HCT116 (cell line): ENCODE measurements around the gene EYA4. TPM values are rescaled to one million over a fixed set of nuclear protein-coding genes. Genes with fewer than 3 reads are reported as not detected.
A peak's percentile ranks its signal among the peaks of the same experiment; 100 is the strongest.

Experiments used
- ATAC-seq: fragments of 200-7000 bp; cut with Tn5 transposase; 2 replicates; pipeline ENCODE4 v1.9.1; 2020; ENCODE audit warnings: mild to moderate bottlenecking, moderate library complexity
- BruUV-seq: library from RNA; stranded (reverse); fragments of 400-500 nt; replicated peaks from 2 replicates; lab custom pipeline; 2021; lab: Mats Ljungman, UMichigan
- CTCF ChIA-PET: fragments of 300-600 bp; sonication (Branson Sonifier 250); formaldehyde crosslinking; loops from one replicate; lab custom pipeline; 2021; ENCODE audit warnings: antibody characterized with exemption; lab: Charles Lee
- POLR2A ChIA-PET: fragments of 300-600, 350-600 bp; sonication (Branson Sonifier 250); formaldehyde crosslinking; loops from one replicate; lab custom pipeline; 2021; ENCODE audit warnings: antibody characterized with exemption; lab: Charles Lee
- RAD21 ChIA-PET, 2 experiments: fragments of 300-600 bp; sonication (Branson Sonifier 250); formaldehyde crosslinking; loops; one replicate each; lab custom pipeline; 2023; ENCODE audit warnings: low total read pairs in 2 of 2; ENCODE audit not compliant: uncharacterized antibody in 2 of 2, unreplicated experiment in 2 of 2, low non-redundant PET in 1 of 2; lab: Charles Lee
- DNase-seq: peaks from one replicate; pipeline ENCODE4 v3.0.0-alpha.2; 2010; ENCODE audit warnings: low read depth, low spot score
- H2AFZ ChIP-seq: fragments of 200-600 bp; shearing (Covaris generic), sonication (generic); 2 replicates; pipeline ENCODE4 v1.6.1; 2017; ENCODE audit warnings: low read depth, mixed run types, mixed read lengths, antibody characterized with exemption, low read length; ENCODE audit not compliant: poor library complexity, severe bottlenecking
- H3K27ac ChIP-seq: 2 replicates; pipeline ENCODE4 v1.5.1; 2012; ENCODE audit warnings: low read depth, low read length
- H3K27me3 ChIP-seq: fragments of 200-600 bp; sonication (generic); 2 replicates; pipeline ENCODE4 v1.6.1; 2016; ENCODE audit warnings: mixed run types, low read length, mixed read lengths; ENCODE audit not compliant: insufficient read depth
- H3K36me3 ChIP-seq, 2 experiments: fragments of 200-500 bp in 1 of 2; fragments of 200-600 bp in 1 of 2; sonication (Bioruptor generic) in 1 of 2; sonication (generic) in 1 of 2; 2 replicates each; pipeline versions ENCODE4 v1.5.1 to v1.6.1; 2014 to 2016; ENCODE audit warnings: low read length in 2 of 2, inconsistent platforms in 1 of 2, mixed read lengths in 1 of 2, mixed run types in 1 of 2; ENCODE audit not compliant: insufficient read depth in 2 of 2, control insufficient read depth in 1 of 2
- H3K4me1 ChIP-seq, 2 experiments: fragments of 200-600 bp in 1 of 2; sonication (generic) in 1 of 2; 2 replicates each; pipeline versions ENCODE4 v1.5.1 to v1.6.1; 2012 to 2017; ENCODE audit warnings: low read length in 2 of 2, inconsistent platforms in 1 of 2, mild to moderate bottlenecking in 1 of 2, mixed read lengths in 1 of 2, mixed run types in 1 of 2, moderate library complexity in 1 of 2; ENCODE audit not compliant: insufficient read depth in 2 of 2, control insufficient read depth in 1 of 2
- H3K4me2 ChIP-seq: fragments of 200-600 bp; sonication (generic); 2 replicates; pipeline ENCODE4 v1.6.1; 2017; ENCODE audit warnings: mixed run types, low read length, mixed read lengths
- H3K4me3 ChIP-seq, 2 experiments: fragments of 200-600 bp in 1 of 2; sonication (generic) in 1 of 2; replicated peaks in 1 of 2; 2 replicates each; pipeline ENCODE4 v1.5.1; 2011 to 2016; ENCODE audit warnings: low read length in 2 of 2, control low read depth in 1 of 2, low read depth in 1 of 2, mild to moderate bottlenecking in 1 of 2, mixed read lengths in 1 of 2, mixed run types in 1 of 2
- H3K79me2 ChIP-seq: fragments of 200-600 bp; sonication (generic); 2 replicates; pipeline ENCODE4 v1.6.1; 2017; ENCODE audit warnings: mild to moderate bottlenecking, mixed run types, low read length, moderate library complexity, mixed read lengths; ENCODE audit not compliant: insufficient read depth
- H3K9ac ChIP-seq: fragments of 200-600 bp; sonication (generic); 2 replicates; pipeline ENCODE4 v1.6.1; 2016; ENCODE audit warnings: low read length, mixed read lengths
- H3K9me2 ChIP-seq: fragments of 200-600 bp; sonication (generic), shearing (Covaris generic); 2 replicates; pipeline ENCODE4 v1.6.1; 2017; ENCODE audit warnings: mixed run types, mild to moderate bottlenecking, moderate library complexity; ENCODE audit not compliant: insufficient read depth
- H3K9me3 ChIP-seq, 2 experiments: fragments of 200-500 bp in 1 of 2; fragments of 200-600 bp in 1 of 2; sonication (Bioruptor generic) in 1 of 2; sonication (generic) in 1 of 2; 2 replicates each; pipeline ENCODE4 v1.6.1; 2014 to 2017; ENCODE audit warnings: low read length in 2 of 2, mixed read lengths in 2 of 2, inconsistent platforms in 1 of 2, low read depth in 1 of 2, mild to moderate bottlenecking in 1 of 2, mixed run types in 1 of 2, moderate library complexity in 1 of 2; ENCODE audit not compliant: control insufficient read depth in 1 of 2, insufficient read depth in 1 of 2
- H4K20me1 ChIP-seq: fragments of 200-600 bp; sonication (generic), shearing (Covaris generic); 2 replicates; pipeline ENCODE4 v1.6.1; 2017; ENCODE audit warnings: mixed run types, mild to moderate bottlenecking, moderate library complexity; ENCODE audit not compliant: insufficient read depth
- ATF3 ChIP-seq: IDR thresholded peaks from 2 replicates; pipeline ENCODE4 v1.6.1; 2012
- CBX3 ChIP-seq: IDR thresholded peaks from 2 replicates; pipeline ENCODE4 v1.6.1; 2012; ENCODE audit warnings: low read depth
- CEBPB ChIP-seq: IDR thresholded peaks from 2 replicates; pipeline ENCODE4 v1.6.1; 2012; ENCODE audit warnings: low read depth
- CTCF ChIP-seq, 3 experiments: fragments of 200-600 bp in 1 of 3; sonication (generic) in 1 of 3; IDR thresholded peaks in 2 of 3; conservative IDR thresholded peaks in 1 of 3; 2 replicates each; pipeline ENCODE4 v1.5.1; 2012 to 2017; ENCODE audit warnings: low read depth in 2 of 3, low read length in 2 of 3, antibody characterized with exemption in 1 of 3, borderline replicate concordance in 1 of 3, control low read depth in 1 of 3, mild to moderate bottlenecking in 1 of 3, mixed read lengths in 1 of 3, mixed run types in 1 of 3, moderate library complexity in 1 of 3; ENCODE audit not compliant: insufficient read depth in 1 of 3
- EGR1 ChIP-seq: IDR thresholded peaks from 2 replicates; pipeline ENCODE4 v1.6.1; 2012; ENCODE audit warnings: low read depth
- EZH2phosphoT487 ChIP-seq: fragments of 200-600 bp; IDR thresholded peaks from 2 replicates; pipeline ENCODE4 v1.6.1; 2018; ENCODE audit warnings: antibody characterized with exemption, borderline replicate concordance
- FOSL1 ChIP-seq: IDR thresholded peaks from 2 replicates; pipeline ENCODE4 v1.6.1; 2012; ENCODE audit warnings: low read depth
- JUND ChIP-seq: IDR thresholded peaks from 2 replicates; pipeline ENCODE4 v1.6.1; 2012
- MAX ChIP-seq: IDR thresholded peaks from 2 replicates; pipeline ENCODE4 v1.6.1; 2012
- POLR2A ChIP-seq: IDR thresholded peaks from 2 replicates; pipeline ENCODE4 v1.7.0; 2011; ENCODE audit warnings: borderline replicate concordance; ENCODE audit not compliant: insufficient read depth, insufficient read length; ENCODE audit errors: extremely low read depth
- POLR2AphosphoS5 ChIP-seq: IDR thresholded peaks from 2 replicates; pipeline ENCODE4 v1.6.1; 2011; ENCODE audit warnings: mild to moderate bottlenecking, low read depth, low read length, moderate library complexity
- SIN3A ChIP-seq: IDR thresholded peaks from 2 replicates; pipeline ENCODE4 v1.6.1; 2012; ENCODE audit warnings: low read depth
- SP1 ChIP-seq: IDR thresholded peaks from 2 replicates; pipeline ENCODE4 v1.6.1; 2012; ENCODE audit warnings: low read depth
- SRF ChIP-seq: IDR thresholded peaks from 2 replicates; pipeline ENCODE4 v1.6.1; 2012; ENCODE audit warnings: low read depth
- TCF7L2 ChIP-seq: IDR thresholded peaks from 2 replicates; pipeline ENCODE4 v1.7.0; 2011; ENCODE audit warnings: borderline replicate concordance, inconsistent platforms; ENCODE audit not compliant: insufficient read depth, insufficient read length; ENCODE audit errors: extremely low read depth
- YY1 ChIP-seq: IDR thresholded peaks from 2 replicates; pipeline ENCODE4 v1.6.1; 2011; ENCODE audit warnings: low read length, low read depth, moderate library complexity, mild to moderate bottlenecking; ENCODE audit not compliant: insufficient replicate concordance; ENCODE audit errors: extremely low read depth
- ZFX ChIP-seq: fragments of 450-650 bp; IDR thresholded peaks from 2 replicates; pipeline ENCODE4 v1.6.1; 2017
- ZNF274 ChIP-seq: fragments of 200-500 bp; sonication (Bioruptor generic); IDR thresholded peaks from 2 replicates; pipeline ENCODE4 v1.6.1; 2014; ENCODE audit warnings: mild to moderate bottlenecking, low read depth, low read length, inconsistent platforms
- intact Hi-C: fragments of 100-400 bp; cut with micrococcal nuclease; formaldehyde crosslinking; loops from 2 replicates; pipeline ENCODE4 v1.10.0; 2022
- total RNA-seq: library from RNA; stranded (reverse); gene quantifications from one replicate; pipeline ENCODE4 v1.2.1, GENCODE V29; 2021; ENCODE audit not compliant: unreplicated experiment

EYA4 gene
- total RNA-seq, 1 experiment from 2014 or later: not detected

- CTCF ChIA-PET: no interaction called here
- intact Hi-C loops: no loop called here
- Histone ChIP-seq H2AFZ (peak overlapping the region; percentile 63), H3K79me2 (no peaks in the 10 kb centered on the region), H3K4me3 (no peak overlapping the region), H3K4me2 (no peak overlapping the region), H3K27me3 (no peaks in the 10 kb centered on the region), H3K4me1 (peaks cover 2 to 11% of the 10 kb centered on the region in 2 experiments; a peak in 1 of 4 replicates), H3K9ac (no peak overlapping the region), H3K9me2 (no peaks in the 10 kb centered on the region), H4K20me1 (no peaks in the 10 kb centered on the region), H3K36me3 (no peaks in the 10 kb centered on the region), H3K27ac (no peak overlapping the region), H3K9me3 (no peaks in the 10 kb centered on the region)
- no peak for ATAC-seq
- RAD21 ChIA-PET: no interaction called here
- POLR2A ChIA-PET: no interaction called here
- TF ChIP-seq POLR2A (no peak), ZFX (no peak), CBX3 (no peak), EZH2phosphoT487 (no peak), ATF3 (no peak)
- BruUV-seq: no TSS peak
- no peak for DNase-seq
Measured at GRCh38 chr6:133547136-133547535, 306.0 kb downstream of the EYA4 start.

GRCh38 chr6:133548423-133549159, 307.4 kb downstream of the EYA4 start:
- Histone ChIP-seq H3K36me3 (no peaks in the 10 kb centered on the region), H3K9ac (no peak overlapping the region), H3K9me3 (no peaks in the 10 kb centered on the region), H3K4me3 (no peak overlapping the region), H3K27me3 (no peaks in the 10 kb centered on the region), H3K4me1 (0 out of 4 replicates have a peak, but pooled peaks cover 0 to 3% of the 10 kb centered on the region in 2 experiments), H4K20me1 (no peaks in the 10 kb centered on the region), H3K27ac (no peak overlapping the region), H3K4me2 (no peak overlapping the region), H3K79me2 (no peaks in the 10 kb centered on the region), H2AFZ (no peak overlapping the region), H3K9me2 (no peaks in the 10 kb centered on the region)
- ChIA-PET RAD21 (no interaction called here), POLR2A (no interaction called here), CTCF (no interaction called here)
- intact Hi-C loops: no loop called here
- TF ChIP-seq FOSL1: no peak
- no peak for TF ChIP-seq SIN3A
- TF ChIP-seq EGR1: no peak
- TF ChIP-seq EZH2phosphoT487: no peak
- no peak for TF ChIP-seq ATF3
- no peak for TF ChIP-seq ZFX
- no peak for TF ChIP-seq JUND
- TF ChIP-seq CBX3: no peak
- TF ChIP-seq TCF7L2: no peak
- no peak for TF ChIP-seq MAX
- TF ChIP-seq SP1: no peak
- no peak for TF ChIP-seq CTCF (IDR thresholded peaks at IDR 0.05 in 2 of 3, conservative IDR thresholded peaks at IDR 0.05 in 1 of 3; ENCODE audit: borderline replicate concordance in 1 of 3, insufficient read depth in 1 of 3, low read depth in 2 of 3, low read length in 2 of 3)
- no peak for TF ChIP-seq ZNF274
- no peak for TF ChIP-seq YY1
- no peak for TF ChIP-seq POLR2AphosphoS5
- TF ChIP-seq CEBPB: no peak
- no peak for TF ChIP-seq POLR2A
- TF ChIP-seq SRF: no peak
- BruUV-seq: no TSS peak
- ATAC-seq (no peak), DNase-seq (no peak)
